Chondrocyte (in vitro differentiated cells): ENCODE measurements around the gene TMEM164. TPM values are rescaled to one million over a fixed set of nuclear protein-coding genes. Genes with fewer than 3 reads are reported as not detected.

Experiments
- DNase-seq: peaks from one replicate; pipeline ENCODE4 v3.0.0; 2021; ENCODE audit warnings: mixed read lengths, low spot score
- H3K27ac Mint-ChIP-seq: one replicate; pipeline ENCODE4 v1.8.0; 2021; ENCODE audit warnings: mild to moderate bottlenecking, moderate library complexity, mixed read lengths; ENCODE audit not compliant: unreplicated experiment
- H3K27me3 Mint-ChIP-seq: 2 replicates; pipeline ENCODE4 v1.8.0; 2021; ENCODE audit warnings: low read depth, mixed read lengths
- H3K36me3 Mint-ChIP-seq: 2 replicates; pipeline ENCODE4 v1.8.0; 2021; ENCODE audit warnings: low read depth, mixed read lengths
- H3K4me1 Mint-ChIP-seq: 2 replicates; pipeline ENCODE4 v1.8.0; 2021; ENCODE audit warnings: low read depth, mild to moderate bottlenecking, mixed read lengths
- H3K4me3 Mint-ChIP-seq: one replicate; pipeline ENCODE4 v1.8.0; 2021; ENCODE audit warnings: mild to moderate bottlenecking, moderate library complexity, mixed read lengths; ENCODE audit not compliant: unreplicated experiment
- H3K9me3 Mint-ChIP-seq: 2 replicates; pipeline ENCODE4 v1.8.0; 2021; ENCODE audit warnings: low read depth, mixed read lengths
- CTCF ChIP-seq: fragments of 200-600 bp; sonication (generic); IDR thresholded peaks from 2 replicates; pipeline ENCODE4 v1.5.0; 2021; ENCODE audit warnings: antibody characterized with exemption, mild to moderate bottlenecking, moderate library complexity
- total RNA-seq: library from RNA; stranded (reverse); gene quantifications from 3 replicates; pipeline ENCODE4 v1.2.1, GENCODE V29; 2021

TMEM164 gene
- total RNA-seq, 1 donor from 2014 or later, result 11.8 TPM

GRCh38 chrX:110089656-110090403, 86.9 kb downstream of the TMEM164 start:
- H3K36me3 Mint-ChIP-seq, result peaks cover 2% of the 10 kb centered on the region
- H3K9me3 Mint-ChIP-seq, result peaks cover 12% of the 10 kb centered on the region
- H3K27ac Mint-ChIP-seq, result no peak overlapping the region
- no peak for DNase-seq
- TF ChIP-seq CTCF, result no peak
- H3K4me1 Mint-ChIP-seq, result peaks cover 32% of the 10 kb centered on the region
- no peak overlapping the region for H3K4me3 Mint-ChIP-seq
- no peaks in the 10 kb centered on the region for H3K27me3 Mint-ChIP-seq

GRCh38 chrX:110097920-110098319, 95.0 kb downstream of the TMEM164 start:
- H3K9me3 Mint-ChIP-seq, result peaks cover 14% of the 10 kb centered on the region
- TF ChIP-seq CTCF, result no peak
- H3K4me3 Mint-ChIP-seq, result no peak overlapping the region
- peaks cover 4% of the 10 kb centered on the region for H3K36me3 Mint-ChIP-seq
- no peaks in the 10 kb centered on the region for H3K4me1 Mint-ChIP-seq
- H3K27ac Mint-ChIP-seq, result no peak overlapping the region
- no peak for DNase-seq
- no peaks in the 10 kb centered on the region for H3K27me3 Mint-ChIP-seq

- Mint-ChIP-seq H3K27ac (no peak overlapping the region), H3K4me3 (no peak overlapping the region), H3K4me1 (peaks cover 2% of the 10 kb centered on the region), H3K9me3 (no peaks in the 10 kb centered on the region), H3K27me3 (no peaks in the 10 kb centered on the region), H3K36me3 (no peaks in the 10 kb centered on the region)
- DNase-seq, result no peak
- TF ChIP-seq CTCF, result no peak
These were observed 100.4 kb downstream of the TMEM164 start for GRCh38 chrX:110103344-110103743.

- Mint-ChIP-seq H3K36me3 (no peaks in the 10 kb centered on the region), H3K4me3 (no peak overlapping the region), H3K27me3 (no peaks in the 10 kb centered on the region), H3K27ac (no peak overlapping the region), H3K4me1 (peaks cover 3% of the 10 kb centered on the region), H3K9me3 (no peaks in the 10 kb centered on the region)
- no peak for TF ChIP-seq CTCF
- DNase-seq, result no peak
These were observed 101.2 kb downstream of the TMEM164 start for GRCh38 chrX:110104078-110104477.

GRCh38 chrX:110108381-110108821, 105.5 kb downstream of the TMEM164 start:
- Mint-ChIP-seq H3K27me3 (no peaks in the 10 kb centered on the region), H3K4me1 (peaks cover 3% of the 10 kb centered on the region), H3K4me3 (no peak overlapping the region), H3K36me3 (no peaks in the 10 kb centered on the region), H3K27ac (no peak overlapping the region), H3K9me3 (no peaks in the 10 kb centered on the region)
- no peak for TF ChIP-seq CTCF
- no peak for DNase-seq
